GM19351 (cell line): ENCODE measurements around the gene CEP72.
"Not testable (repeated sequence)": the region's sequence is repeated elsewhere in the genome, so short reads cannot be mapped to it uniquely, and the experiment has no call there.

Experiments
- ATAC-seq: cut with Tn5 transposase; IDR thresholded peaks from one replicate; pipeline ENCODE4 v1.9.1; 2021; ENCODE audit warnings: mild to moderate bottlenecking, moderate library complexity; ENCODE audit not compliant: unreplicated experiment

CEP72 gene

GRCh38 chr5:696753-697702 lies 84.9 kb downstream of the CEP72 start:
- ATAC-seq: not testable (repeated sequence)
